ENCODE measurements around the gene NDUFAF7. TPM values are rescaled to one million over a fixed set of nuclear protein-coding genes. Genes with fewer than 3 reads are reported as not detected.
A peak's percentile ranks its signal among the peaks of the same experiment; 100 is the strongest.

NDUFAF7 gene
- total RNA-seq, 1 experiment from 2014 or later: 103 TPM

DNA sequence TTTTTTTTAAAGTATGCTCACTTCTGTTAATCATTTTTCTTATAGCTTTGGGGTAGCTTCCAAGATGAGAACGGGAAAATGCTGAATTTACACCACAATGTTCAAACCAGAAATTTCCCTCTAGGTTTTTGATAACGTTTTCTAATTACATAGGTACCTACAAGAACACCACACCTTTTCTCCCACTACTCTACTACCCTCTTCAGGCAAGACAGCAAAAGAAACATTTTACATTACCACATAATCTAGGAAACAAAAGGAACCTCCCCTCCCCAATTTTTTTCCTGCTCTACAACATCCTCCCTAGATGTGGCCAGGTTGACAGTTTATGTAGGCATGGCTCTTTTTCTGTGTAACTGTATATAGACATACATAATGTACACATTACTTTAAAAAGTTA, 32.4 kb downstream of the NDUFAF7 start:
- H2AK5ac ChIP-seq (ENCODE audit: insufficient read length, low read length): no peak overlapping the region
- H3K79me1 ChIP-seq (ENCODE audit: insufficient read depth, low read depth, low read length, poor library complexity, severe bottlenecking): no peaks in the 10 kb centered on the region
- H2AFZ ChIP-seq (ENCODE audit: low read length): no peak overlapping the region
- no peak overlapping the region for H3K4me2 ChIP-seq (ENCODE audit: insufficient read depth, insufficient read length, low read length)
- no peaks in the 10 kb centered on the region for H3K27me3 Mint-ChIP-seq (ENCODE audit: low read depth)
- no peaks in the 10 kb centered on the region for H3K23me2 ChIP-seq (ENCODE audit: insufficient read length, low read depth, low read length, poor library complexity, severe bottlenecking)
- H3K56ac ChIP-seq (ENCODE audit: insufficient read length, low read depth, low read length): no peak overlapping the region
- no peak overlapping the region for H3T11ph ChIP-seq (ENCODE audit: low read length)
- DNase-seq: no peak
- H2BK12ac ChIP-seq (ENCODE audit: insufficient read length, low read depth, low read length): no peak overlapping the region
- peaks cover 17 to 18% of the 10 kb centered on the region in 2 experiments for H3K4me1 Mint-ChIP-seq
- no peak overlapping the region for H2BK15ac ChIP-seq (ENCODE audit: low read depth, low read length)
- no peak overlapping the region for H3K4ac ChIP-seq (ENCODE audit: low read depth, low read length)
- peaks cover 1 to 54% (median 37%) of the 10 kb centered on the region in 3 experiments; a peak in 5 of 7 replicates for H3K36me3 Mint-ChIP-seq (ENCODE audit: insufficient read depth in 1 of 3, low read depth in 3 of 3)
- no peak overlapping the region for H2BK120ac ChIP-seq (ENCODE audit: low read depth, low read length, poor library complexity, severe bottlenecking)
- H3K9ac ChIP-seq (ENCODE audit: extremely low read depth, insufficient read length, low read length): no peak overlapping the region
- no peak overlapping the region for H3K14ac ChIP-seq (ENCODE audit: insufficient read depth, low read length)
- TF ChIP-seq, protein P1, sequence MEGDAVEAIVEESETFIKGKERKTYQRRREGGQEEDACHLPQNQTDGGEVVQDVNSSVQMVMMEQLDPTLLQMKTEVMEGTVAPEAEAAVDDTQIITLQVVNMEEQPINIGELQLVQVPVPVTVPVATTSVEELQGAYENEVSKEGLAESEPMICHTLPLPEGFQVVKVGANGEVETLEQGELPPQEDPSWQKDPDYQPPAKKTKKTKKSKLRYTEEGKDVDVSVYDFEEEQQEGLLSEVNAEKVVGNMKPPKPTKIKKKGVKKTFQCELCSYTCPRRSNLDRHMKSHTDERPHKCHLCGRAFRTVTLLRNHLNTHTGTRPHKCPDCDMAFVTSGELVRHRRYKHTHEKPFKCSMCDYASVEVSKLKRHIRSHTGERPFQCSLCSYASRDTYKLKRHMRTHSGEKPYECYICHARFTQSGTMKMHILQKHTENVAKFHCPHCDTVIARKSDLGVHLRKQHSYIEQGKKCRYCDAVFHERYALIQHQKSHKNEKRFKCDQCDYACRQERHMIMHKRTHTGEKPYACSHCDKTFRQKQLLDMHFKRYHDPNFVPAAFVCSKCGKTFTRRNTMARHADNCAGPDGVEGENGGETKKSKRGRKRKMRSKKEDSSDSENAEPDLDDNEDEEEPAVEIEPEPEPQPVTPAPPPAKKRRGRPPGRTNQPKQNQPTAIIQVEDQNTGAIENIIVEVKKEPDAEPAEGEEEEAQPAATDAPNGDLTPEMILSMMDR (conservative IDR thresholded peaks at IDR 0.05): no peak; the same call in 1 of the 3 replicates
- no peak overlapping the region for H2BK20ac ChIP-seq (ENCODE audit: low read depth, low read length, poor library complexity, severe bottlenecking)
- H3K9me3 Mint-ChIP-seq: no peaks in the 10 kb centered on the region
- H4K91ac ChIP-seq (ENCODE audit: insufficient read length, low read depth, low read length): no peak overlapping the region
- no peak overlapping the region for H2BK5ac ChIP-seq (ENCODE audit: insufficient read length, low read length)
- no peak overlapping the region for H4K8ac ChIP-seq (replicated peaks; ENCODE audit: insufficient read length, low read depth, low read length)
- H3K9me3 ChIP-seq (ENCODE audit: control insufficient read depth, low read depth, low read length): no peaks in the 10 kb centered on the region
- no peak overlapping the region for H3K18ac ChIP-seq (ENCODE audit: insufficient read length, low read depth, low read length)
- no peak overlapping the region for H4K5ac ChIP-seq (ENCODE audit: insufficient read length, low read depth, low read length)
- no peak overlapping the region for H3K4me3 Mint-ChIP-seq
- H3K27ac Mint-ChIP-seq: peak overlapping the region in 1 of 3 experiments; percentile 89; a peak in 2 of 7 replicates
- H3K4me1 ChIP-seq (ENCODE audit: insufficient read depth, low read length): no peaks in the 10 kb centered on the region
- H3K79me2 ChIP-seq (ENCODE audit: insufficient read depth, low read length): no peaks in the 10 kb centered on the region
- no peaks in the 10 kb centered on the region for H4K20me1 ChIP-seq (ENCODE audit: control insufficient read depth, insufficient read depth, insufficient read length)
- H3K23ac ChIP-seq (ENCODE audit: insufficient read length, low read depth, low read length): no peak overlapping the region
- H3K27ac ChIP-seq (ENCODE audit: insufficient read length, low read depth, low read length): no peak overlapping the region
- WGBS (ENCODE audit: extremely low coverage, insufficient read length, low lambda C conversion rate): no CpG with 5 or more reads among the region's 2 CpGs
- no peaks in the 10 kb centered on the region for H3K27me3 ChIP-seq (ENCODE audit: insufficient read depth, low read length)

All from H9 (cell line).